SKM-1 treated with dmso at 0.1 percent for 144 hours (cell line): ENCODE measurements around the gene ZNF689.

Experiments used
- DNase-seq: peaks from one replicate; lab custom pipeline; 2025; ENCODE audit not compliant: unreplicated experiment; lab: John Stamatoyannopoulos, UW

Gene ZNF689

GRCh38 chr16:30566531-30566930, 43.7 kb downstream of the ZNF689 start:
- DNase-seq: no peak

- DNase-seq: no peak
These were observed 44.2 kb downstream of the ZNF689 start for GRCh38 chr16:30565984-30566383.

- DNase-seq: no peak
These were observed 44.7 kb downstream of the ZNF689 start for GRCh38 chr16:30565526-30565925.

GRCh38 chr16:30562021-30562420, 48.2 kb downstream of the ZNF689 start:
- DNase-seq: no peak

- no peak for DNase-seq
These were observed 48.9 kb downstream of the ZNF689 start for GRCh38 chr16:30561089-30561816.

- DNase-seq: no peak
These were observed 50.5 kb downstream of the ZNF689 start for GRCh38 chr16:30559690-30560089.

- no peak for DNase-seq
These were observed 51.3 kb downstream of the ZNF689 start for GRCh38 chr16:30558789-30559377.

GRCh38 chr16:30557957-30558788, 52.0 kb downstream of the ZNF689 start, which contains the start of gene ZNF764:
Gene ZNF764, minus strand, starts transcription at chr16:30558374. Its CDS starts 192 bp downstream, at chr16:30558182.
- DNase-seq: peak; percentile 95

- no peak for DNase-seq
These were observed 52.6 kb downstream of the ZNF689 start for GRCh38 chr16:30557707-30557956.

- DNase-seq: no peak
These were observed 54.1 kb downstream of the ZNF689 start for GRCh38 chr16:30556125-30556473.

GRCh38 chr16:30555315-30556124, 54.7 kb downstream of the ZNF689 start:
- DNase-seq: no peak

- DNase-seq: no peak
These were observed 55.5 kb downstream of the ZNF689 start for GRCh38 chr16:30554557-30555314.

- DNase-seq: peak; percentile 20
These were observed 56.7 kb downstream of the ZNF689 start for GRCh38 chr16:30553393-30553899.

- DNase-seq: no peak
These were observed 57.2 kb downstream of the ZNF689 start for GRCh38 chr16:30552956-30553355.
